A673 (cell line): ENCODE measurements around the gene PEX14. TPM values are rescaled to one million over a fixed set of nuclear protein-coding genes. Genes with fewer than 3 reads are reported as not detected.

ENCODE experiments used
- BruUV-seq: library from RNA; stranded (reverse); fragments of 400-500 nt; replicated peaks from 2 replicates; lab custom pipeline; 2021; lab: Mats Ljungman, UMichigan
- CTCF ChIA-PET: fragments of 300-600 bp; sonication (Branson Sonifier 250); formaldehyde crosslinking; loops from one replicate; lab custom pipeline; 2022; ENCODE audit warnings: antibody characterized with exemption; lab: Charles Lee
- POLR2A ChIA-PET: fragments of 300-600 bp; sonication (Branson Sonifier 250); formaldehyde crosslinking; loops from one replicate; lab custom pipeline; 2022; ENCODE audit warnings: antibody characterized with exemption; ENCODE audit not compliant: low non-redundant PET; lab: Charles Lee
- DNase-seq: peaks from one replicate; pipeline ENCODE4 v3.0.0-alpha.2; 2015; ENCODE audit warnings: low spot score
- H3K27ac ChIP-seq: fragments of 200-600 bp; sonication (generic); 2 replicates; pipeline ENCODE4 v1.5.1; 2016; ENCODE audit warnings: mixed run types, low read depth, mild to moderate bottlenecking, mixed read lengths, antibody characterized with exemption, low read length; ENCODE audit not compliant: poor library complexity, severe bottlenecking
- H3K27me3 ChIP-seq: fragments of 200-600 bp; sonication (generic); replicated peaks from 2 replicates; pipeline ENCODE4 v1.6.1; 2017; ENCODE audit warnings: mixed run types, low read depth, mild to moderate bottlenecking, mixed read lengths, antibody characterized with exemption, low read length; ENCODE audit not compliant: insufficient read depth, poor library complexity
- H3K36me3 ChIP-seq: fragments of 200-600 bp; sonication (generic); 2 replicates; pipeline ENCODE4 v1.6.1; 2016; ENCODE audit warnings: mixed run types, mild to moderate bottlenecking, mixed read lengths, antibody characterized with exemption, low read length; ENCODE audit not compliant: insufficient read depth, poor library complexity, severe bottlenecking
- H3K4me1 ChIP-seq: fragments of 200-600 bp; sonication (generic); 2 replicates; pipeline ENCODE4 v1.6.1; 2017; ENCODE audit warnings: mixed run types, mild to moderate bottlenecking, mixed read lengths, antibody characterized with exemption, low read length; ENCODE audit not compliant: insufficient read depth, poor library complexity, severe bottlenecking
- H3K4me3 ChIP-seq: fragments of 200-600 bp; sonication (generic); 2 replicates; pipeline ENCODE4 v1.5.1; 2016; ENCODE audit warnings: low read depth, mixed run types, mild to moderate bottlenecking, mixed read lengths, low read length; ENCODE audit not compliant: poor library complexity, severe bottlenecking
- H3K9me3 ChIP-seq: fragments of 200-600 bp; sonication (generic); 2 replicates; pipeline ENCODE4 v1.6.1; 2016; ENCODE audit warnings: mixed run types, low read depth, mild to moderate bottlenecking, mixed read lengths, antibody characterized with exemption, low read length; ENCODE audit not compliant: poor library complexity, severe bottlenecking
- EZH2 ChIP-seq: fragments of 200-600 bp; sonication (generic); IDR thresholded peaks from 2 replicates; pipeline ENCODE4 v1.6.1; 2017; ENCODE audit warnings: borderline replicate concordance, low read depth, mild to moderate bottlenecking, mixed read lengths, antibody characterized with exemption, low read length; ENCODE audit not compliant: poor library complexity, severe bottlenecking
- intact Hi-C: fragments of 100-400 bp; cut with micrococcal nuclease; formaldehyde crosslinking; loops from one replicate; pipeline ENCODE4 v1.10.0; 2022; ENCODE audit not compliant: unreplicated experiment
- total RNA-seq: library from RNA; stranded (reverse); gene quantifications from 2 replicates; pipeline ENCODE4 v1.2.3, GENCODE V29; 2021
- TF ChIP-seq, protein P1 (sequence below): fragments of 300-800, 200-600 bp; sonication (generic); conservative IDR thresholded peaks from 2 replicates; pipeline ENCODE4 v1.5.1; 2017; ENCODE audit warnings: low read depth, mild to moderate bottlenecking, antibody characterized with exemption, low read length, moderate library complexity, mixed read lengths

Gene PEX14
- total RNA-seq, 1 experiment from 2014 or later, result 26.8 TPM

- Histone ChIP-seq H3K4me3 (no peak overlapping the region), H3K4me1 (peaks cover 5% of the 10 kb centered on the region), H3K27me3 (no peaks in the 10 kb centered on the region), H3K27ac (no peak overlapping the region), H3K36me3 (no peaks in the 10 kb centered on the region), H3K9me3 (no peaks in the 10 kb centered on the region)
- ChIA-PET CTCF (no interaction called here), POLR2A (no interaction called here)
- no peak for DNase-seq
- intact Hi-C loops, result no loop called here
- no peak for TF ChIP-seq EZH2
- TF ChIP-seq, protein P1, sequence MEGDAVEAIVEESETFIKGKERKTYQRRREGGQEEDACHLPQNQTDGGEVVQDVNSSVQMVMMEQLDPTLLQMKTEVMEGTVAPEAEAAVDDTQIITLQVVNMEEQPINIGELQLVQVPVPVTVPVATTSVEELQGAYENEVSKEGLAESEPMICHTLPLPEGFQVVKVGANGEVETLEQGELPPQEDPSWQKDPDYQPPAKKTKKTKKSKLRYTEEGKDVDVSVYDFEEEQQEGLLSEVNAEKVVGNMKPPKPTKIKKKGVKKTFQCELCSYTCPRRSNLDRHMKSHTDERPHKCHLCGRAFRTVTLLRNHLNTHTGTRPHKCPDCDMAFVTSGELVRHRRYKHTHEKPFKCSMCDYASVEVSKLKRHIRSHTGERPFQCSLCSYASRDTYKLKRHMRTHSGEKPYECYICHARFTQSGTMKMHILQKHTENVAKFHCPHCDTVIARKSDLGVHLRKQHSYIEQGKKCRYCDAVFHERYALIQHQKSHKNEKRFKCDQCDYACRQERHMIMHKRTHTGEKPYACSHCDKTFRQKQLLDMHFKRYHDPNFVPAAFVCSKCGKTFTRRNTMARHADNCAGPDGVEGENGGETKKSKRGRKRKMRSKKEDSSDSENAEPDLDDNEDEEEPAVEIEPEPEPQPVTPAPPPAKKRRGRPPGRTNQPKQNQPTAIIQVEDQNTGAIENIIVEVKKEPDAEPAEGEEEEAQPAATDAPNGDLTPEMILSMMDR, result no peak
- no TSS peak for BruUV-seq
Observed at GRCh38 chr1:10665226-10665625, 190.5 kb downstream of the PEX14 start.

GRCh38 chr1:10665930-10666850 is 191.4 kb downstream of the PEX14 start:
- H3K36me3 ChIP-seq, result no peaks in the 10 kb centered on the region
- TF ChIP-seq, protein P1, result no peak
- TF ChIP-seq EZH2, result no peak
- DNase-seq, result no peak
- no TSS peak for BruUV-seq
- ChIA-PET CTCF (no interaction called here), POLR2A (no interaction called here)
- no peaks in the 10 kb centered on the region for H3K27me3 ChIP-seq
- H3K27ac ChIP-seq, result no peak overlapping the region
- peaks cover 5% of the 10 kb centered on the region for H3K4me1 ChIP-seq
- H3K4me3 ChIP-seq, result no peak overlapping the region
- H3K9me3 ChIP-seq, result no peaks in the 10 kb centered on the region
- intact Hi-C loops, result no loop called here

DNA sequence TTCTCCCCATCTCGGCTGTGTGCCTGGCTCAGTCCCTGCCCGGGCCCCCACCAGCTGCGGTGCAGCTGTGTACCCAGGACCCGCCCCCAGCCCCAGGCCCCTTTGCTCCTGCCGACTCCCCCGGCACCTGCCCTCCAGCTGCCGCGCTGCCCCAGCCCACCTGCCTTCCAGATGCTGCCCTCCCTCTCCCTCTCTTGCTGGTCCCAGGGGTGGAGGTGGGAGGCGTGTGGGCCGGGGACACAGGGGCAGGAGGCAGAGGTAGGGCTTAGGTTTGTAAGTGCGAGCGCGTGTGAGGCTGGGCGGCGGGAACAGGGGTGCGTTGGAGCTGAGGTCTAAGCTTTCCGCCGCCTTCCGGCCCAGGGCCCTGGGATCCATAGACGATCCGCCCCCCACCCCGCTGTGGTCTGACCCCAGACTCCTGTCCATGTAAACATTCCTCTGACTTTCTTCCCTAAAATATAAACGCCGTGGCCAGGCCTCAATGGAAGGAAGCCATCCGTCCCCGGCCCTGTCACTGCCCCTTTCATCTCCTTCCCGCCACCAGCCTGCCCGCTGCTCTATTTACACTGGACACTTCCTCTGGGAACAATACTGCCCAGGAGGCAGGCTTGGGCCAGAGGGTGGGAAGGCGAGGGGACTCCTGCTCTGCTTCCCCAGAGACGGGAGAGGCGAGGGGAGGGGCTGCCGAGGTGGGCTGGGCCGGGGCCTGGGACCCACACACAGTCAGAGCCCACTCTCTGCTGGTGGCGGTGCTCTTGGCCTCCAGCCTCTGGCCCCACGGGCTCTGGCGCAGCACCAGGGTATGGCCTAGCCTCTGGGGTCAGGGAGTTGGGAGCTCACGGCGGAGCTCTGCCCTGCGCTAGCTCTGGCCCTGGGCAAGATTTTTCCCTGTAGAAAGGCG is 193.4 kb downstream of the PEX14 start:
- POLR2A ChIA-PET, result interaction anchor here (0.6 kb wide), 1 partner anchor 618 kb away, joined by 3 read pairs; no protein-coding TSS in a partner anchor
- no TSS peak for BruUV-seq
- TF ChIP-seq EZH2, result no peak
- TF ChIP-seq, protein P1, result no peak
- DNase-seq, result no peak
- no peak overlapping the region for H3K4me3 ChIP-seq
- H3K27ac ChIP-seq, result no peak overlapping the region
- no peaks in the 10 kb centered on the region for H3K36me3 ChIP-seq
- H3K9me3 ChIP-seq, result no peaks in the 10 kb centered on the region
- intact Hi-C loops, result no loop called here
- CTCF ChIA-PET, result interaction anchor here (0.5 kb wide), 1 partner anchor 199 kb away, joined by 3 read pairs; no protein-coding TSS in a partner anchor
- no peaks in the 10 kb centered on the region for H3K27me3 ChIP-seq
- H3K4me1 ChIP-seq, result peaks cover 5% of the 10 kb centered on the region
